Non-pigmented ciliary epithelial cell (primary cell): Measurements from ENCODE around the gene USP34.
"Not testable (repeated sequence)": the region's sequence is repeated elsewhere in the genome, so short reads cannot be mapped to it uniquely, and the experiment has no call there.

Experiments
- DNase-seq: peaks from one replicate; pipeline ENCODE4 v3.0.0-alpha.2; 2010; ENCODE audit warnings: low read depth

Gene USP34

DNA sequence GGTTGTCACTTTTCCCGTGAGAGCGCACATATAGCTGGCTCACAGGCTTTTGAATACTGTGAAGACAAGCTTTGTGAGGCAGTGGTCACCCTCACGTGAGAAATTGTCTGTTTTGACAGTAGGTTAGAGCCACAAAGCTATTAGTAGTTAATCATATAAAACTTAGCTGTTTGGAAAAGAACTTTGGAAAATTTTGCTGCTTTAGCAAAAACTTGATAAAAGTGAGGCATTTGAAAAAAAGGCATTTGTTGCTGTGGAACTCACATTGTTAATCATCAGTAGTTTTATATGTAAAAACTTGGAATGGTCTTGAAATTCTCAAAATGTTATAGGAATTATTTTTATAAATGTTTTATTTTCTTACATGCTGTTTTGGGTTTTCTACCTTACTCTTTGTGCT is 286.6 kb downstream of the USP34 start:
- no peak for DNase-seq

DNA sequence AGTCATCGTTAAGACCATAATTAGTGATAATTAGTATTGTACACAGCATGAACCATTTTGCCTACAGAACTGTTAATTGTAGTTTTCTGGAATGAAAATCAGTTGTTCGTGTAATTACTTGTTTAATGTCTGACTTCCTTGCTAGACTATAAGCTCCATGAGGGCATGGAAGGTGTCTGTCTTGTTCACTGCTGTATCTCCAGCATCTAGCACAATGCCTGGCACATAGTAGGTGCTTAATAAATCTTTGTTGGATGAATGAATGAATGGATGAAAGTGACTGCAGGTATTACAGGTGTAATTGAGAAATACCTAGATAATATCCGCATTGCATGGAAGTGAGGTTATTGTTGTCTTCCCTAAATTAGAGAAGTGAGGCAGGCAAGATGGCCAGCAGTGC is 287.1 kb downstream of the USP34 start:
- no peak for DNase-seq

- no peak for DNase-seq
Measured at GRCh38 chr2:61182059-61182383, 288.9 kb downstream of the USP34 start.

DNA sequence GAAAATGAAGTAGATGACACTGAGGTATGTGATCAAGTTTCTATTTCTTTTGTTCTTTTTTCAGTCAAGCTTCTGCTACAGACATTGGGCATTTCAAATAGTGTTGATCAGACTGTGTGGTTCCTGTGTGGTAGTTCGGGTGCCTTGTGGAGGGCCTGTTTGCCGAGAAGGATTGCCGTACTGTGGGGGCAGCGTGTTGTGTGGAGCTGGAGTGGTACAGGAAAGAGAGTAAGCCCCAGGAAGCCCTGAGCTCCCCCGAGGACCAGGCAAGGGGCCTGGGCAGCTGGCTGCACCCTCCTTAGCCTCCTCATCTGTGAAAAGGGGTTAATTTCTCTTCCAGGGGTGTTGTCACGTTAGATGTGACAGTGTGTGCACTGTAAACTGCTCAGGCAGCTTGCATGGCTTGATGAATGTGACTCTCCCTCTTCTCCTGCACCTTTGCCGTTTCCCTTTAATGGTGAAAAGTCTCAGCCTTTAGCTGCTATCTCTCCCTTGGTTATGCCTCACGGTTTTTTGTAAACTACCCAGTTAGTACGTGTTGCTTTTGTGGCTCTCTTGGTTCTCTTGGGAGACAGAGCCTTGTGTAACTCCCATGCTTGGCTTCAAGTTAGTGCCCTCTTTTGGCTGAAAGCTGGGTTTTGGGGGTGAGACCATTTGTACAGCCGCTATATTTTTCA is 289.4 kb downstream of the USP34 start:
- DNase-seq = no peak

GRCh38 chr2:61180686-61181085 is 290.2 kb downstream of the USP34 start:
- DNase-seq = no peak

DNA sequence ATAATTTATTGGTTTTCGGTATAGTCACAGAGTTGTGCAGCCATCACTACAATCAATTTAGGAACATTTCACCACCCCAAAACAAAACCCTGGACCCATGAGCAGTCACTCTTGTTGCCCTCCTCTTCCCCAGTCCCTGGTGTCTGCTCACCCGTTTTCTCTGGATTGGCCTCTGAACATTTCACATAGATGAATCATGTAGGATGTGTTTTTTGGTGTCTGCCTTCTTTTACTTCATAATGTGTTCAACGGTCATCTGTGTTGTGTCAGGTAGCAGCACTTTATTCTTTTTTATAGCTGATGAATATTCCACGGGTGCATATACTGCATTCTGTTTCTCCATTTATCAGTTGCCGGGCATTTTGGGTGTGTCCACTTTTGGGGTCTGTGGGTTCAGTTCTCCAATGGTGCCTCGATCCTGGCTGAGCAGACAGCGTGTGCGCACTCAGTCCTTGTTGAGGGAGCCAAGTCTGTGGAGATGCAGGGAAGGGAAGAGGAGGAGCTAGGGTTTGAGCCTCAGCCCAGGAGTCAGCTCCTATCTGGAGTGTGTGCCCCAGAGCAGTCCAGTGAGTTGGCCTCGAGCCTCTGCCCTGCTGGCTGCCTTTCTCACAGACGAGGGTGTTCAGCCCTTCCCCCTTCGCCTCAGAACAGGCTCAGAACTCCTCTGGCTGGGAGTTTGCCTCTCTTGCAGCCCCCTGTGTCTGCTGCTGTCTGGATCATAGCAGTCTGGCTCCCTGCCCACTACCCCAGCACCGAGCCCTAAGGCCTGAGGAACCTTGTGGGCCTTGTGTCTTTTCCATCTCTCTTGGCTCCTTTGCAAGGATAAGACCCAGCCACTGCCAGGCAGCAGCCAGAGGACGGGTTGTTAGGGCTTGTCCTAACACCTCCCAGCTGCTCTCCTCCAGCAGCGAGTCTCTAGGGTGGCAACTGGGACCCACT is 290.9 kb downstream of the USP34 start:
- DNase-seq = no peak

DNA sequence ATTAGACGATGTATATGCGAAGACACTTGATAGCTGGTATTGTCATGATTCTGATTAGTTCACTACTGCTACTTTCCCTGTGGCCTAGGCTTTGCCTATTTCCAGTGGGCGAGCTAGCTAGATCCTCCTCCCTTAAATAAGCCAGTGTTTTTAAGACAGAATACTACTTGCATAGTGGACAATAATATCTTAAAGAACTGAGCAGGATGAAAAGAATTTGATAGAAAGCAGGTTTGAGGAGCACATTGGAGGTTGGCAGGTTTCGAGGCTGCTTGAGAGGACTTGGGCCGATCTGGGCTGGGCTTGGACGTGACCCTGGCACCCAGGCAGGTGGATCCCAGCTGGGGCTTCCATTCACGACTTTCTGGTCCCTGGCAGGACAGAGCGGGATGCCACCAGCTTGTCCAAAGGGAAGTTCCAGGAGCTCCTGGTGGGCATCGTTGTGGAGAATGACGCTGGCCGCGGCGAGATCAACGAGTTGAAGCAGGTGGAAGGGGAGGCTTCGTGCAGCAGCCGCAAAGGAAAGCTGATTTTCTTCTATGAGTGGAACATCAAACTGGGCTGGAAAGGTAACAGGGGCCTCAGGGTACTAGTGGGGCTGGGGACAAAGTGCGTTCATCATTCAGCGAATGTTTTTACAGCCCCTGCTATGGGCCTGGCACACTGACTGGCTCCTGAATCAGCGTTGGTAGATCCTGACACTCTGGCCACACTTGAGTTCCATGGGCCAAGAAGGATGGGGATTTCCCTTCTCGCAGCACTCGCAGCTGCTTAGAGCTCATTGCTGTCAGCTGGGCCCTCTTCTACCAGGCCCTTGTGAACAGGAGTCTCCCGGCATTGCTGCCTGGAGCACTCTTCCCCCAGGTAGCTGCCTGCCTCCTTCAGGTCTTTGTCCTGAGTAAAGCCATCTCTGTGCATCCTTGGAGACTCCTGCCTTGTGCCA is 292.0 kb downstream of the USP34 start:
- DNase-seq = no peak

DNA sequence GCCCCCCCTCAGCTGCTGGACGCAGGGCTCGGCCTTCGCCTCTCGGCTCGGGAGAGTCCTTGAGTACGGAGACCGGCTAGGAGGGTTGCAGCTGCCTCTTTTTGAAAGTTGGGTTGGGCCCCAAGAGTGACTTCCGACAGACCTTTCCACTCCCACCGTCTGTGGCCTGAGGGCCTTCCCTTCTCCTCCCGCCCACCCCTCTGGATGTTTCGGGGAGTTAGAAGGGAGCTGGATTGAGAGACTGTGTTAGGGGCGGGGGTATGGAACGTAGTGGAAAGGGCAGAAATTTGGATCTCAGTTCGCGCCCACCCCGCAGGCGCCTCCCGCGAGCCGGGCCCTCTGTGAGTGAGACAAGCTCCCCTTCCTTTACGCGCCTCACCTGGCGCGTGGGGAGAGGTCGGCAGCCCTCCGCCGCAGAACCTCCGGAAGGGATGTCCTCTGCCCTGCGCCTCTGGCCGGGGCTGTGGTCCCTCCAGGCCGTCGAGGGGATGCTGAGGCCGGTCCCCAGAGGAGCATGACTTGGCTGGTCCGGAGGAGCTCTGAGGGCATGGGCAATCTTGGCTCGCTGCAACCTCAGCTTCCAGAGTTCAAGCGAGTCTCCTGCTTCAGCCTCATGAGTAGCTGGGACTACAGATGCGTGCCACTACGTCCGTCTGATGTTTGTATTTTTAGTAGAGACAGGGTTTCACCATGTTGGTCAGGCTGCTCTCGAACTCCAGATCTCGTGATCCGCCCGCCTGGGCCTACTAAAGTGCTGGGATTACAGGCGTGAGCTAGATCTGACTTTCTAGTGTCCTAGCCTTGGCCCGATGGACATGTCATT is 292.9 kb downstream of the USP34 start:
- no peak for DNase-seq

DNA sequence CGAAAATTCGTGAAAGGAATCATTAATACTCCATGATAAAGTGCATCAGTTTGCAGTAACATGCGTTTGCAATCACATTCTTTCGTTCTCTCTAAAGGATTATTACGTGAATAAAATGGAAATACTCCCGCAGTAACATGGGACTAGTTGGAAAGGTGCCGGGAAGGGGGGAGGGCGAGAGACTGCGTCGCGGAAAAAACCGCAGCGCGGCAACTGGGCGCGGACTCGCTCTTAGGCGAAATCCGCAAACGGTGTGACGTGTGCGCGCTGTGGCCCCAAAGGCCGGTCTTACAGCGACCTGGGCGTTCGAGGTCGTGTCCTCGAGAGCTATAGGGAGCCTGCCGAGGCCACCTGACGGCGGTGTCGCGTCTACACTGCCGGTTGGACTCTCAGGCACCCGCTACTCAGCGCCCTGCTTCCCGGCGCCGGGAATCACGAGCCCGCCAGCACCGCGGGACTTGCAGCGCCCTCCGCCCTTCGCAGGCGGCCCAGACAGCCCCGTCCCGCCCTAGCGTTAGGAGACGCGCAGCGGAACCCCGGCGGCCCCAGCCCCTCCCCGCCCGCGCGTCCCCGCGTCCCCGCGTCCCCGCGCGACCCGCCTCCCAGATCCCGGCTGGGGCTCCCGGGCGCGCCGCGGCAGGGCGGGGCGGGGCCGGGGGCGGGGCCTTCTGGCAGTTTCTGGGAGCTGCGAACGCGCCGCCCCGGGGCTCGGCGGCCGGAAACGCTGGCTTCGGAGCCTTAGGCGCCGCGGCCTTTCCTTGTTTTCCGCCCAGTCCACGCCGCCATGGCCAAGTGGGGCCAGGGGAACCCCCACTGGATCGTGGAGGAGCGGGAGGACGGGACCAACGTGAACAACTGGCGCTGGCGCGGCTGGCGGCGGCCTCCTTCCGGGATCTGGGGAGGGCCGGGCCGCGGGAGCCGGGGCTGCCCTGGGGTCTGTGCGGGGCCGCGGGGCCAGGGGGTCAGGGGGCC is 293.8 kb downstream of the USP34 start:
- DNase-seq = no peak

DNA sequence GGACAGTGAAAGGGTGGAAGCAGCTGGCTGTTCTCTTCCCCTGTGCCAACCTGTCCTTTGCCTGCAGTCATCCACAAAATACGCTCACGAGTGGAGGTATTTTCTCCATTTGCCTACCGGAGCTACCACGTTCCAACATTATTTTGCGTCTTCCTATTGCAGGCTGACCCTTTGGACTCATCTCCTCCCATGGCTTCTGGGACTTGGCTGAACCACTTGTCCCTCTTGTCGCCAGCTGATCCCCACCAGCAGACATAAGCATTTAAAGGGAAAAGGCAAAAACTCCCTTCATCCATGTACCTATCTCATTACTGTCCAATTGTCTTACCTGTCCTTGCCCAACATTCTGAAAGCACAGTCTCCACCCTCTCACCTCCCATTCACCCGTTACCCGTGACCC is 295.9 kb downstream of the USP34 start:
- DNase-seq = no peak

DNA sequence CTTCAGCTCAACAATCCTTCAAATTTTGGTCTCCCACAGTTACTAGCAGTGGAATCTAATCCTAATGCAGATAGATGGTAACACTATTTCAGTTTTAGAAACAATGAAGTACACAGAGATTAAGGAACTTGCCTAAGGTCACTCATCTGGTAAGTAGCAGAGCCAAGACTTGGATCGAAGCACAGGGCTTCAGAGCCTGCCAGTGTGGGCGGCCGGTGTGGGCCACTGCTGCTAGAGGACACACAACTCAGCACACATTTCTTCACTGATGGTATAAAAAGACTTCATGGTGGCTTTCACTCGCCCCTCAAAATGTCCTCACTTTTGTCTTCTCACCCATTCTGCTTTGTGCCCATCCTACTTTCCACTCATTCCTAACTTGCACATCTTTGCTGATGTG is 297.8 kb downstream of the USP34 start:
- DNase-seq = no peak

- DNase-seq = no peak
Measured at GRCh38 chr2:61172671-61173070, 298.2 kb downstream of the USP34 start.

GRCh38 chr2:61167579-61167978 is 303.3 kb downstream of the USP34 start:
- no peak for DNase-seq

DNA sequence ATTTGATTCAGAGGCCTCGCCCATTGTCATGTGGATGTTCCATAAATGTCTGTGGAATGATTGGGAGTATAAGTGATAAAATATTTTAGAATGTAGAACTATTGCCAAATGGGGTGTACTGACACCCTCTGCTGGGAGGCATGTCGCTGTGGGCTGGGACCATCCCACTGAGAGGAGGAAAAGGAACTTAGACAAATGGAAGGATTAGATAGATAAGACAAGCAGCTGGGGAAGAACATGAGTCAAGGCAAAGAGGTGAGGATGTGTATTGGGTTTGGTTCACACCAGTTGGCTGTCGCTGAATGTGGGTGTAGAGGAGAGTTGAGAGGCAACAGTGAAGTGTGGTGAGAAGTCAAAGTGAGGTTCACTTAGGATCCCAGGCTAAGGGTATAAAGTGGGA is 304.9 kb downstream of the USP34 start:
- DNase-seq = no peak

DNA sequence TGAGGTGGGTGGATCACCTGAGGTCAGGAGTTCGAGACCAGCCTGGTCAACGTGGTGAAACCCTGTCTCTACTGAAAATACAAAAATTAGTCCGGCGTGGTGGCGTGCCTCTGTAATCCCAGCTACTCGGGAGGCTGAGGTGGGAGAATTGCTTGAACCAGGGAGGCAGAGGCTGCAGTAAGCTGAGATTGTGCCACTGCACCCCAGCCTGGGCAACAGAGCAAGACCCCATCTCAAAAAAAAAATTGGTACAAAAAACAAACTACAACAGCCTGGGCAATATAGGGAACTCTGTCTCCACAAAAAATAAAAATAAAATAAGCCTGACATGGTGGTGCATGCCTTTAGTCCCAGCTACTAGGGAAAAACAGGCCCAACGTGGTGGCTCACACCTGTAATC is 305.8 kb downstream of the USP34 start:
- DNase-seq = not testable (repeated sequence)

DNA sequence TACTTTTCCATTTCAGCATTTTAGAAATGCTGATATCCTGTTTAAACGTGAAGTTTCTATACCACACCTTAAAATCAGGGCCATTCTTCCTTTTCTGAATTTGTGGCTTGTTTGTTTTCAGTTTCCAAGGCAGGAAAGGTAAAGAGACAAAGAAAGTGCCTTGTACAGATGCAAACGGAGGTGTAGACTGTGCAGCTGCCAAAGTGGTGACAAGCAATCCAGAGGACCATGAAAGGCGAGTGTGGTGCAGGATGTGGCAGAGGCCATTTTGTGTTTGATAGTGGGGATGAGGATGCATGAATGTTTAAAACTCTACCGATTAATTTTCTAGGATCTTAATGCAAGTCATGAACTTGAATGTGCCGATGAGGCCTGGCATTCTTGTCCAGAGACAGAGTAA is 308.2 kb downstream of the USP34 start:
- DNase-seq = no peak

- DNase-seq = no peak
Measured at GRCh38 chr2:61161888-61162287, 309.0 kb downstream of the USP34 start, which contains the start of gene C2orf74. Gene C2orf74, plus strand, starts transcription at chr2:61162188. Its CDS starts 327 bp downstream, at chr2:61162515.

GRCh38 chr2:61158356-61158955 is 312.4 kb downstream of the USP34 start:
- DNase-seq = no peak

- no peak for DNase-seq
Measured at GRCh38 chr2:61157371-61158003, 313.4 kb downstream of the USP34 start.
